Measurements from ENCODE around the gene TIFAB.

Gene TIFAB

DNA sequence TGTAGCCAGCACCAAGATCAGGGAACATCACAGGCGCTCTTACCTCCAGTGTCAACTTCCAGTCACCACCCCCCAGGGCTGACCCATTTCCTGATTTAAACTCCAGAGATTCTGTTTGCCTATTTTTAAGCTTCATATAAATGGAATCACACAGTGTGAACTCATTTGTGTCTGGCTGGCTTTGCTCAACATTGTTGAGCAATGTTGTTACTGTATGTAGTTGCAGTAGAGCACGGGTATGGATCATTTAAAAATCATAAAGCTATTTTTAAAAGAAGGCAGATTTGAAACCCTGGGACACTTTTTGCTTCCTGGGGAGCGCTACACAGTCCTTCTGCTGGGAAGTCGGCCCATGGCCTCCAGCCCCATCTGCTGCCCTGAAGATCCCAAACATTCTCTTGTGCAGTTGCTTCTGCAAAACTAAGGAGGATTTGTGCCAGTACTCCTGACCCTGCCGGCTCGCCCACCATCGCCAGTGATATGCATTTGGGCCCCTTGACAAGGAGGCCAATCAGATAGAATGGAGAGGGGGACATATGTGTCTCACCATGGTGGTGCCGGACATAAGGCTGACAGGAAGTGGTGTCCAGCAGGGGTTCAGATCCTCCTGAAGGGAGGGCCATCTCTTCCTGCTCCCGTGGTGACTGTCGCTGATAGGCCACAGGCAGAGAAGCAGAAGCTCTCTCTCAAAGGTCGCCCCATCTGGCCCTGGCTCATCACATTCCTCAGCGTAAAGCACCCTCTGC, 18.3 kb downstream of the TIFAB start (continued):
- TF ChIP-seq CSRNP3 (CRISPR knock-in tag; IDR thresholded peaks at IDR 0.05) = no peak

GRCh38 chr5:135432113-135432512, 20.0 kb downstream of the TIFAB start:
- TF ChIP-seq CSRNP3 (CRISPR knock-in tag; IDR thresholded peaks at IDR 0.05) = no peak
- no peak for TF ChIP-seq ZFP30 (CRISPR knock-in tag; IDR thresholded peaks at IDR 0.05)
- TF ChIP-seq TCF4 (CRISPR knock-in tag; IDR thresholded peaks at IDR 0.05; ENCODE audit: borderline replicate concordance) = no peak
- no peak for TF ChIP-seq ZFP3 (CRISPR knock-in tag; IDR thresholded peaks at IDR 0.05)
- no peak for TF ChIP-seq ZNF565 (CRISPR knock-in tag; conservative IDR thresholded peaks at IDR 0.05; ENCODE audit: low read depth)
- TF ChIP-seq TSHZ2 (CRISPR knock-in tag; IDR thresholded peaks at IDR 0.05) = no peak
- TF ChIP-seq ARNTL (CRISPR knock-in tag; IDR thresholded peaks at IDR 0.05; ENCODE audit: borderline replicate concordance, low read depth) = no peak
- no peak for TF ChIP-seq OSR1 (CRISPR knock-in tag; IDR thresholded peaks at IDR 0.05)
- TF ChIP-seq RARB (CRISPR knock-in tag; IDR thresholded peaks at IDR 0.05) = no peak
- no peak for ATAC-seq

DNA sequence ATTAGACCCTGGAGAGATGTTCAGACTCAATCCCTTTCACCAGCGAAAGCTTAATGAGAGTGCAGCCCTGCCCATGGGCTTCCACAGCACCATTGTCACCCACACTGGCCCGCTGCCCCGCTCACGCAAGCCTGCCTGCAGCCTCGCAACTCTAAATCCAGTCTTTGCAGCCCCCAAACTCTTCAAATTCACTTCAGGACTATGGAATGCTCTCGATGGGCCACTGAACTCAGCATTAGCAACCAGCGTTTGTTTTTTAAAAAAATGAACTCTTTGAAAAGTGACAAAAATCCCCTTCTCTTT, 22.1 kb downstream of the TIFAB start:
- no peak for ATAC-seq
- TF ChIP-seq SNAI2 (CRISPR knock-in tag; IDR thresholded peaks at IDR 0.05) (no peak), ARNTL (CRISPR knock-in tag; IDR thresholded peaks at IDR 0.05; ENCODE audit: borderline replicate concordance, low read depth) (no peak), TCF4 (CRISPR knock-in tag; IDR thresholded peaks at IDR 0.05; ENCODE audit: borderline replicate concordance) (no peak), GLIS3 (CRISPR knock-in tag; IDR thresholded peaks at IDR 0.05) (no peak), PATZ1 (CRISPR knock-in tag; IDR thresholded peaks at IDR 0.05; ENCODE audit: borderline replicate concordance) (no peak), ZFP30 (CRISPR knock-in tag; IDR thresholded peaks at IDR 0.05) (no peak), TSHZ2 (CRISPR knock-in tag; IDR thresholded peaks at IDR 0.05) (no peak), CREB5 (CRISPR knock-in tag; IDR thresholded peaks at IDR 0.05; ENCODE audit: low read depth) (no peak), CSRNP3 (CRISPR knock-in tag; IDR thresholded peaks at IDR 0.05) (no peak), ZC3H10 (CRISPR knock-in tag; IDR thresholded peaks at IDR 0.05) (no peak)
